ENCODE measurements around the gene DEXI.

Gene DEXI

DNA sequence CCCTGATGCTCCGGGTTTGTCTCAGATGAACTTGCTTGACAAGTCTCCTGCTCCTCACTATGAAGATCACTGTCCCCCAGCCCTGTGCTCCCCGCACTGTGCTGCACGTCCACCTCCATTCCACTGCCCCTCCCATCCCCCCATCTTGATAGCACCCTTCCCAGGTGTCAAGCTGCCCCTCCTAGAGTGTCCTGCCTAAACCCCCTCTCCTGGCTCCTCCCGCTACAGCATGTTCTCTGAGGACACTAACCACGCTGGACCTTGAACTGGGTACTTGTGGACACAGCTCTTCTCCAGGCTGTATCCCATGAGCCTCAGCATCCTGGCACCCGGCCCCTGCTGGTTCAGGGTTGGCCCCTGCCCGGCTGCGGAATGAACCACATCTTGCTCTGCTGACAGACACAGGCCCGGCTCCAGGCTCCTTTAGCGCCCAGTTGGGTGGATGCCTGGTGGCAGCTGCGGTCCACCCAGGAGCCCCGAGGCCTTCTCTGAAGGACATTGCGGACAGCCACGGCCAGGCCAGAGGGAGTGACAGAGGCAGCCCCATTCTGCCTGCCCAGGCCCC, 18.5 kb downstream of the DEXI start:
- no peak overlapping the region for H3K9ac ChIP-seq (ENCODE audit: low read length)
- H3K4me1 ChIP-seq (ENCODE audit: control insufficient read depth, insufficient read depth, low read length): peaks cover 2% of the 10 kb centered on the region; the same call in 1 of the 2 replicates
- no peak overlapping the region for H3K27ac ChIP-seq (ENCODE audit: low read depth, low read length)
- H3K27me3 ChIP-seq (ENCODE audit: control insufficient read depth, insufficient read depth, low read length): no peaks in the 10 kb centered on the region
- H3K36me3 ChIP-seq (ENCODE audit: control insufficient read depth, insufficient read depth, low read length): peaks cover 19% of the 10 kb centered on the region
- no peak overlapping the region for H3K4me3 ChIP-seq (ENCODE audit: low read depth, low read length)
- H3K9me3 ChIP-seq (ENCODE audit: control insufficient read depth, insufficient read depth, low read depth, low read length): no peaks in the 10 kb centered on the region

DNA sequence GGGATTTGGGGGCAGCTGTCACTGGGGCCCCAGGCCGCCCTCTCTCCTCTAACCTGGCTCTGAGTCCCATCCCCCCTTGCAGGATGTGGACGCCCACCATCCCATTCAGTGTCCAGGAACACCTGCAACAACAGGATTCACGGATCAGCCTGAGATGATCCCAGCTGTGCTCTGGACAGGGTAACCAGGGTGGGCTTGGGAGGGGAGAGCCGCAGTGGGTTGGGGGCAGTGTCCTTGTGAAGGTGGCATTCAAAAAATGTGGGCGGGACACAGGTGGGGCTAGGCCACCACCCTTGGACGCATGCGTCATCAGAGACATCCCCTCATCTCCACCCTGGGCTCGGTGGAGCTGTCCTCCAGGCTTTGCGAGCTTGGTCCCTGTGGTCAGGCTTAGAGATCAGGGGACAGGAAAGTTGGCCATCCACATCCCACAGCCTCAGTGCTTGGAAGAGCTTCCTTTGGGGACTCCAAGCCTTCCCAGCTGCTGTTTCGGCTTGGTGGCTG, 19.1 kb downstream of the DEXI start:
- Histone ChIP-seq H3K9me3 (ENCODE audit: control insufficient read depth, insufficient read depth, low read depth, low read length) (no peaks in the 10 kb centered on the region), H3K4me1 (ENCODE audit: control insufficient read depth, insufficient read depth, low read length) (peaks cover 7% of the 10 kb centered on the region), H3K9ac (ENCODE audit: low read length) (no peak overlapping the region), H3K27ac (ENCODE audit: low read depth, low read length) (no peak overlapping the region), H3K4me3 (ENCODE audit: low read depth, low read length) (no peak overlapping the region), H3K36me3 (ENCODE audit: control insufficient read depth, insufficient read depth, low read length) (peaks cover 16% of the 10 kb centered on the region), H3K27me3 (ENCODE audit: control insufficient read depth, insufficient read depth, low read length) (no peaks in the 10 kb centered on the region)

DNA sequence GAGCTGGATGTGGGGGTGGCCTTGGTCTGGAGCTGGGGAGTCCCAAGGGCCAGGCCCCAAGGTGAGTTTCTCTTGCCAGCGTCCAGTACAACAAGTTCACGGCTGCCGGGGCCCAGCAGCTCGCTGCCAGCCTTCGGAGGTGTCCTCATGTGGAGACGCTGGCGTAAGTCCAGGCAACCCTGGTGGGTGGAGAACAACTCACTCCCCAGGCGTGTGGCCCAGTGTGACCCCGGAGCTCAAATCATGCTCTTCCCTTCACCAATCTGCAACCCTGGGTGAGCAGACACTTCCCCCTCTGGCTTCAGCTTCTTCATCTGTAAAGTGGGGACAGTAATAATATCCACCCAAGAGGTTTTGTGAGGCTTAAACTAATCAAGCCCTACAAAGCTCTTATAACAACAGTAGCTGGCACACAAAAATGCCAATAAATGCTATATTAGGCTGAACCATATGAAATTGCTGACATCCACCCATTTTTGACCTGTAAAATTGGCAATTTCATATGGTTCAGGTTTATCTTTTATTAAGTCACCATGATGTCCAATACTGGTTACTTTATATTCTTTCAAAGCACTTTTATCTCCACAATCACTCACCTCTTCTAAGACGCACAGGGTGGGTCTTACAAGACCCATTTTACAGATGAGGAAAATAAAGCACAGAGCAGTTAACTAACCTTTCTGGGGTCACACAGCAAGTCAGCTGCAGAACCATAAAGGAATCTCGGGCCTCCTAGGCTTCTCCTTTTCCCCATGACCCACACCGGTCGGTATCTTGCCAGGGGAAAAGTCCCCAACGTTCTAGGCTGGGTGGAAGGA, 19.7 kb downstream of the DEXI start:
- H3K9ac ChIP-seq (ENCODE audit: low read length): no peak overlapping the region
- H3K27ac ChIP-seq (ENCODE audit: low read depth, low read length): no peak overlapping the region

DNA sequence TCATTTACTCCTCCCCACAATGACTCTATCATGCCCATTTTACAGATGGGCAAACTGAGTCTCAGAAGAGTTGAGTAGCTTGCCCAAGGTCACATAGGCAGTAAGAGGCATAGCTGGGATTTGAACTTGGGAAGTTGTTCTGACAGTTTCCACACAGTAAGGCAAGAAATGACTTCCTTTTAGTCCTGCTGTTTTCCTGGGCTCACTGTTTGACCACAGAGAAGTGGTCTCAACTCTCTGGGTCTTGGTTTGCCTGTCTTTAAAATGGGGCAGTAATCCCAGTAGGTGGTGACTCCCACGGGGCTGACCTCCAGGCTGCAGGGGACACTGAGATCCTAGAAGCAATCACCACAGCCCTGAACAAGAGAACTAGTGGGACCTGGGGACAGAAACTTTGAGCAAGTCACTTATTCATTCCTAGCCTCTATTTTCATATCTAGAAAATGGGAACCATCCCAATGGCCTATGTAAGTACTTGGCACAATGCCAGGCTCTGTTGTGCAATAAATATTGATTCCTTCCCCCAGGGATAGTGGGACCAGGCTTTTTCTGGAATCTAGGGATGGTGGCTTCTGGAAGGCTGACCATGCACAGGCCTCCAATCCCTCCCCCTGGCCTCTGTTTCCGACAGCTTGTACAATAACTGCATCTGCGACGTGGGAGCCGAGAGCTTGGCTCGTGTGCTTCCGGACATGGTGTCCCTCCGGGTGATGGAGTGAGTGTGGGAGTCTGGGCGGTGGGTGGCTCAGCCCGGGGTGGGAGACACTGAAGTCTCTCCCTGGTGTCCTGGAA, 20.5 kb downstream of the DEXI start:
- no peak overlapping the region for H3K27ac ChIP-seq (ENCODE audit: low read depth, low read length)
- H3K9ac ChIP-seq (ENCODE audit: low read length): no peak overlapping the region
- H3K36me3 ChIP-seq (ENCODE audit: control insufficient read depth, insufficient read depth, low read length): peaks cover 1% of the 10 kb centered on the region; the same call in 1 of the 2 replicates
- H3K9me3 ChIP-seq (ENCODE audit: control insufficient read depth, insufficient read depth, low read depth, low read length): no peaks in the 10 kb centered on the region
- H3K27me3 ChIP-seq (ENCODE audit: control insufficient read depth, insufficient read depth, low read length): no peaks in the 10 kb centered on the region
- peaks cover 10% of the 10 kb centered on the region for H3K4me1 ChIP-seq (ENCODE audit: control insufficient read depth, insufficient read depth, low read length)
- no peak overlapping the region for H3K4me3 ChIP-seq (ENCODE audit: low read depth, low read length)

More for the DNA sequence above, 19.7 kb downstream of the DEXI start:
- Histone ChIP-seq H3K36me3 (ENCODE audit: control insufficient read depth, insufficient read depth, low read length) (peaks cover 9% of the 10 kb centered on the region), H3K4me3 (ENCODE audit: low read depth, low read length) (no peak overlapping the region), H3K27me3 (ENCODE audit: control insufficient read depth, insufficient read depth, low read length) (no peaks in the 10 kb centered on the region), H3K9me3 (ENCODE audit: control insufficient read depth, insufficient read depth, low read depth, low read length) (no peaks in the 10 kb centered on the region), H3K4me1 (ENCODE audit: control insufficient read depth, insufficient read depth, low read length) (peaks cover 10% of the 10 kb centered on the region)

DNA sequence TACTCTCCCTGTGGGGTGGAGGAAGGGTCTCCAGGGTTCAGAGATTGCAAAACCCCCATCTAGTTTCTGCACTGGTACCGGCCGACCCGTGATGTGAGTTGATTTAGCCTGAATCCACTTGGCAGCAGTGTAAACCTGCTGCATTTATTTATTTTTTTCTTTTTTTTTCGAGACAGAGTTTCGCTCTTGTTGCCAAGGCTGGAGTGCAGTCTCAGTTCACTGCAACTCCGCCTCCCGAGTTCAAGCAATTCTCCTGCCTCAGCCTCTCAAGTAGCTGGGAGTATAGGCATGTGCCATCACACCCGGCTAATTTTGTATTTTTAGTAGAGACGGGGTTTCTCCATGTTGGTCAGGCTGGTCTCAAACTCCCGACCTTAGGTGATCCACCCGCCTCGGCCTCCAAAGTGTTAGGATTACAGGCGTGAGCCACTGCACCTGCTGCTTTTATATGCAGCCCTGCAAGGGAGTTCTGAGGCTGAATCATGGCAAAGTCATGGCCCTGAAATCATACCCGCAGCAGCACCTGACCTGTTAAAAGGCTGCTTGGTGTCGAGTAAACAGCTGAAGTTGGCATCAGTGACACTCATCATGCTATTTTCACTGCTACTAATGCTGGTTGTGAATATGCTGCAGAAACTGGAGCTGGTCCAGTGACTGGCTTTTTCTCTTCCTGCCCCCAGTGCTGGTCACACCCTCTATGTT, 21.4 kb downstream of the DEXI start:
- Histone ChIP-seq H3K4me3 (ENCODE audit: low read depth, low read length) (no peak overlapping the region), H3K36me3 (ENCODE audit: control insufficient read depth, insufficient read depth, low read length) (no peaks in the 10 kb centered on the region), H3K9me3 (ENCODE audit: control insufficient read depth, insufficient read depth, low read depth, low read length) (no peaks in the 10 kb centered on the region), H3K4me1 (ENCODE audit: control insufficient read depth, insufficient read depth, low read length) (peaks cover 13% of the 10 kb centered on the region), H3K9ac (ENCODE audit: low read length) (no peak overlapping the region), H3K27ac (ENCODE audit: low read depth, low read length) (no peak overlapping the region), H3K27me3 (ENCODE audit: control insufficient read depth, insufficient read depth, low read length) (no peaks in the 10 kb centered on the region)

DNA sequence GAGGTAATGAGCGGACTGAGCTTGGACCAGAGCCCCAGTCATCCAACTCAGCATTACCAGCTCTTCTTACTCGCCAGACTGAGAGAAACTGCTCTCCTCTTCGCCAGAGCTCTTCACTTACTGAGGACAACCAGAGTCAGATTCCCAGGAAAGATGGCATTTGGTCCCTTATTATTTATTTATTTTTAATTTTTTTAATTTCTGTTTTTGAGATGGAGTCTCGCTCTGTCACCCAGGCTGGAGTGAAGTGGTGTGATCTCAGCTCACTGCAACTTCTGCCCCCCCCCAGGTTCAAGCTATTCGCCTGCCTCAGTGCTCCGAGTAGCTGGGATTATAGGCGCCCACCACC, 23.3 kb downstream of the DEXI start:
- H3K4me3 ChIP-seq (ENCODE audit: low read depth, low read length): no peak overlapping the region
- H3K27me3 ChIP-seq (ENCODE audit: control insufficient read depth, insufficient read depth, low read length): no peaks in the 10 kb centered on the region
- H3K9ac ChIP-seq (ENCODE audit: low read length): no peak overlapping the region
- no peak overlapping the region for H3K27ac ChIP-seq (ENCODE audit: low read depth, low read length)
- peaks cover 14% of the 10 kb centered on the region for H3K4me1 ChIP-seq (ENCODE audit: control insufficient read depth, insufficient read depth, low read length)
- H3K9me3 ChIP-seq (ENCODE audit: control insufficient read depth, insufficient read depth, low read depth, low read length): no peaks in the 10 kb centered on the region
- no peaks in the 10 kb centered on the region for H3K36me3 ChIP-seq (ENCODE audit: control insufficient read depth, insufficient read depth, low read length)

DNA sequence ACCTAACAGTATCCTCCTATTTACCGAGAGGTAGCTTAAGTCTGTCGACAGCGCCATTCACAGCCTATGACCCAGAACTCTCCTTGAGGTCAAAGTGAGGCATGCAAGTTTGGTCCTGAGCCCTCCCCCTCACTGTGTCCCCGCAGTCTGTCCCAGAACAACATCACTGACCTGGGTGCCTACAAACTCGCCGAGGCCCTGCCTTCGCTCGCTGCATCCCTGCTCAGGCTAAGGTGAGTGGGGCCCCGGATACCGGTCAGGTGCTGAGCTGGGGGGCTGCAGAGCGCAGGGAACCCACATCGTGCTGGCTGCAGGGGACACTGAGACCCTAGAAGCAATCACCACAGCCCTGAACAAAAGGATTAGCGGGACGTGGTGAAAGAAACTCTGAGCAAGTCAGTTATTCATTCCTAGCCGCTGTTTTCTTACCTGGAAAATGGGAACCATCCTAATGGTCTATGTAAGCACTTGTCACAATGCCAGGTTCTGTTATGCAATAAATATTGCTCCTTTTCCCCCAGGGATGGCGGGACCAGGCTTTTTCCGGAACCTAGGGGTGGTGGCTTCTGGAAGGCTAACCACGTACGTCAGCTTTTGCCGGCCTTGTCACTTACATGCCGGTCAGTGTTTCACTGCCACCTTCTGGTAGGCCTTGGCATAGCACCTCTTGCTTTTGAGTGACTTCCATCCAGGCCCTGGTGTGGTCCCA, 23.8 kb downstream of the DEXI start:
- Histone ChIP-seq H3K4me1 (ENCODE audit: control insufficient read depth, insufficient read depth, low read length) (peaks cover 13% of the 10 kb centered on the region), H3K9me3 (ENCODE audit: control insufficient read depth, insufficient read depth, low read depth, low read length) (no peaks in the 10 kb centered on the region), H3K27ac (ENCODE audit: low read depth, low read length) (no peak overlapping the region), H3K27me3 (ENCODE audit: control insufficient read depth, insufficient read depth, low read length) (no peaks in the 10 kb centered on the region), H3K36me3 (ENCODE audit: control insufficient read depth, insufficient read depth, low read length) (no peaks in the 10 kb centered on the region), H3K9ac (ENCODE audit: low read length) (no peak overlapping the region), H3K4me3 (ENCODE audit: low read depth, low read length) (peak overlapping the region; percentile 26)

DNA sequence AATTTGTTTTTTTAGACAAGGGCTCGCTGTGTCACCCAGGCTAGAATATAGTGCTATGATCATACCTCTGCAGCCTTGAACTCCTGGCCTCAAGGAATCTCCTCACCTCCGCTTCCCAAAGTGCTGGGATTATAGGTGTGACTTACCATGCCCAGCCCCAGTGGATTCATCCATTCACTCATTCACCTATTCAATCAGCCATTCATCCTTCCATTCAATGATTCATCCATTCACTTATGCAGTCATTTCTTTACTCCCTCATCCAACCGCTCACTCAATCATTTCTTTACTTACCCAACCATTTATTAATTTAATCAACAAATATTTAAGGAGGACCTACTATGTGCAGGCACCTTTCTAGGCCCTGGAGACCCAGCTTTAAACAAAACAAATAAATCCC, 25.7 kb downstream of the DEXI start:
- Histone ChIP-seq H3K4me3 (ENCODE audit: low read depth, low read length) (no peak overlapping the region), H3K9me3 (ENCODE audit: control insufficient read depth, insufficient read depth, low read depth, low read length) (no peaks in the 10 kb centered on the region), H3K27me3 (ENCODE audit: control insufficient read depth, insufficient read depth, low read length) (no peaks in the 10 kb centered on the region), H3K36me3 (ENCODE audit: control insufficient read depth, insufficient read depth, low read length) (no peaks in the 10 kb centered on the region), H3K27ac (ENCODE audit: low read depth, low read length) (no peak overlapping the region), H3K4me1 (ENCODE audit: control insufficient read depth, insufficient read depth, low read length) (peaks cover 11% of the 10 kb centered on the region), H3K9ac (ENCODE audit: low read length) (no peak overlapping the region)

DNA sequence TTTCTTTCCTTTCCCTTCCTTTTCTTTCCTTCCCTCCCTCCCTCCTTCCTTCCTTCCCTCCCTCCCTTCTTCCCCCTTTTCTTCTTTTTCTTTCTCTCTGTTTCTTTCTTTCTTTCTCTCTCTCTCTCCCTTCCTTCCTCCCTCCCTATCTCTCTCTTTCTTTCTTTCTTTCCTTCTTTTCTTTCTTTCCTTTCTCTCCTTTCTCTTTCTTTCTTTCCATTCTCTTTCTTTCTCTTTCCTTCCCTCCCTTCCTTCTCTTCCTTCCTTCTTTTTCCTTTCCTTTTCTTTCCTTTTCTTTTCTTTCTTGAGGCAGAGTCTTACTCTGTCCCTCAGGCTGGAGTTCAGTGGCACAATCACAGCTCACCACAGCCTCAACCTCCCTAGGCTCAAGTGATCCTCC, 31.0 kb downstream of the DEXI start:
- no peak overlapping the region for H3K9ac ChIP-seq (ENCODE audit: low read length)
- H3K4me1 ChIP-seq (ENCODE audit: control insufficient read depth, insufficient read depth, low read length): peaks cover 4% of the 10 kb centered on the region; the same call in 1 of the 2 replicates
- no peaks in the 10 kb centered on the region for H3K36me3 ChIP-seq (ENCODE audit: control insufficient read depth, insufficient read depth, low read length)
- no peak overlapping the region for H3K4me3 ChIP-seq (ENCODE audit: low read depth, low read length)
- no peaks in the 10 kb centered on the region; the same call in 1 of the 2 replicates for H3K27me3 ChIP-seq (ENCODE audit: control insufficient read depth, insufficient read depth, low read length)
- no peaks in the 10 kb centered on the region for H3K9me3 ChIP-seq (ENCODE audit: control insufficient read depth, insufficient read depth, low read depth, low read length)
- no peak overlapping the region for H3K27ac ChIP-seq (ENCODE audit: low read depth, low read length)

DNA sequence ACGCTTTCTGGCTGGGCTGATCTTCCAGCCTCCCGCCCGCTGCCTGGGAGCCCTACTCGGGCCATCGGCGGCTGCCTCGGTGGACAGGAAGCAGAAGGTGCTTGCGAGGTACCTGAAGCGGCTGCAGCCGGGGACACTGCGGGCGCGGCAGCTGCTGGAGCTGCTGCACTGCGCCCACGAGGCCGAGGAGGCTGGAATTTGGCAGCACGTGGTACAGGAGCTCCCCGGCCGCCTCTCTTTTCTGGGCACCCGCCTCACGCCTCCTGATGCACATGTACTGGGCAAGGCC, 34.6 kb downstream of the DEXI start:
- Histone ChIP-seq H3K9me3 (ENCODE audit: control insufficient read depth, insufficient read depth, low read depth, low read length) (peaks cover 7% of the 10 kb centered on the region), H3K36me3 (ENCODE audit: control insufficient read depth, insufficient read depth, low read length) (no peaks in the 10 kb centered on the region), H3K9ac (ENCODE audit: low read length) (no peak overlapping the region), H3K4me1 (ENCODE audit: control insufficient read depth, insufficient read depth, low read length) (no peaks in the 10 kb centered on the region), H3K27ac (ENCODE audit: low read depth, low read length) (no peak overlapping the region), H3K27me3 (ENCODE audit: control insufficient read depth, insufficient read depth, low read length) (no peaks in the 10 kb centered on the region; the same call in 1 of the 2 replicates), H3K4me3 (ENCODE audit: low read depth, low read length) (no peak overlapping the region)

Measured in HUES6 (cell line).